Left ventricle myocardium inferior (tissue), 1 donor: ENCODE data around the gene CACNA1C. TPM values are rescaled to one million over a fixed set of nuclear protein-coding genes. Genes with fewer than 3 reads are reported as not detected.
A peak's percentile ranks its signal among the peaks of the same experiment; 100 is the strongest.

Source experiments
- DNase-seq: peaks from one replicate; pipeline ENCODE4 v3.0.0-alpha.2; 2020
- H3K27ac ChIP-seq: fragments of 200-600 bp; replicated peaks from 2 replicates; pipeline ENCODE4 v1.8.0; 2021
- H3K27me3 ChIP-seq: fragments of 200-600 bp; 2 replicates; pipeline ENCODE4 v1.8.0; 2021; ENCODE audit warnings: low read depth
- H3K36me3 ChIP-seq: fragments of 200-600 bp; 2 replicates; pipeline ENCODE4 v1.8.0; 2021
- H3K4me1 ChIP-seq: fragments of 200-600 bp; 2 replicates; pipeline ENCODE4 v1.8.0; 2021
- H3K4me3 ChIP-seq: fragments of 200-600 bp; 2 replicates; pipeline ENCODE4 v1.8.0; 2021; ENCODE audit warnings: mild to moderate bottlenecking, moderate library complexity
- H3K9me3 ChIP-seq: fragments of 200-600 bp; replicated peaks from 2 replicates; pipeline ENCODE4 v1.8.0; 2021
- intact Hi-C: fragments of 100-400 bp; cut with micrococcal nuclease; formaldehyde crosslinking; loops from one replicate; pipeline ENCODE4 v1.11.0; 2022
- total RNA-seq: library from RNA; stranded (reverse); fragmentation: NEBNext Ultra II Directional; extraction: Animal tissue kit (Norgen Biotek cat#: 25700); gene quantifications from one replicate; pipeline ENCODE4 v1.2.1, GENCODE V29; 2021
- TF ChIP-seq, protein P1 (sequence below): fragments of 200-600 bp; IDR thresholded peaks from 2 replicates; pipeline ENCODE4 v1.8.0; 2021; ENCODE audit warnings: antibody characterized with exemption, mild to moderate bottlenecking, borderline replicate concordance
- donor health status: DM: no; HTN: yes; CAD: no; lungs with severe emphysema.

The CACNA1C gene
- total RNA-seq, 1 donor from 2014 or later: 137 TPM

DNA sequence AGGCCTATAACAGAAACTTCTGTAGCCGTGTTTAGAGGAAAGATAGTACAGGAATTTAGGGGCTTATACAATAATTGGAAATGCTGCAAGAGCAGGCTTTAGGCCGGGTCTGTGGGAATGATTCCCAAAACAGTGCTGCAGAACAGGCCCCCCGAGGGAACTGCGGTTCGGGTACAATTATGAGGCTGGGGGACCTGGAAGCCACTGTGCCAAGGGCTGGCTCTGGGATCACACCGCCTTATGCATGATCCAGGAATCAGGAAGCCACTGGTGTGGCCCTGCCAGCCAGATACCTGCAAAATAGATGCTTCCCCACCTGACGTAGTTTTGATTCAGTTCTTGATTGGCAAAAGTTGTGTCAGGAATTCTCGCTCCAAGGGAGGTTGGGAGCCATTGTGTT is 55.4 kb downstream of the CACNA1C start:
- Histone ChIP-seq H3K36me3 (no peaks in the 10 kb centered on the region), H3K4me1 (peaks cover 70% of the 10 kb centered on the region), H3K9me3 (no peaks in the 10 kb centered on the region), H3K27me3 (no peaks in the 10 kb centered on the region), H3K27ac (peak overlapping the region; percentile 88), H3K4me3 (no peak overlapping the region)
- TF ChIP-seq, protein P1, sequence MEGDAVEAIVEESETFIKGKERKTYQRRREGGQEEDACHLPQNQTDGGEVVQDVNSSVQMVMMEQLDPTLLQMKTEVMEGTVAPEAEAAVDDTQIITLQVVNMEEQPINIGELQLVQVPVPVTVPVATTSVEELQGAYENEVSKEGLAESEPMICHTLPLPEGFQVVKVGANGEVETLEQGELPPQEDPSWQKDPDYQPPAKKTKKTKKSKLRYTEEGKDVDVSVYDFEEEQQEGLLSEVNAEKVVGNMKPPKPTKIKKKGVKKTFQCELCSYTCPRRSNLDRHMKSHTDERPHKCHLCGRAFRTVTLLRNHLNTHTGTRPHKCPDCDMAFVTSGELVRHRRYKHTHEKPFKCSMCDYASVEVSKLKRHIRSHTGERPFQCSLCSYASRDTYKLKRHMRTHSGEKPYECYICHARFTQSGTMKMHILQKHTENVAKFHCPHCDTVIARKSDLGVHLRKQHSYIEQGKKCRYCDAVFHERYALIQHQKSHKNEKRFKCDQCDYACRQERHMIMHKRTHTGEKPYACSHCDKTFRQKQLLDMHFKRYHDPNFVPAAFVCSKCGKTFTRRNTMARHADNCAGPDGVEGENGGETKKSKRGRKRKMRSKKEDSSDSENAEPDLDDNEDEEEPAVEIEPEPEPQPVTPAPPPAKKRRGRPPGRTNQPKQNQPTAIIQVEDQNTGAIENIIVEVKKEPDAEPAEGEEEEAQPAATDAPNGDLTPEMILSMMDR: no peak
- intact Hi-C loops: no loop called here
- no peak for DNase-seq

DNA sequence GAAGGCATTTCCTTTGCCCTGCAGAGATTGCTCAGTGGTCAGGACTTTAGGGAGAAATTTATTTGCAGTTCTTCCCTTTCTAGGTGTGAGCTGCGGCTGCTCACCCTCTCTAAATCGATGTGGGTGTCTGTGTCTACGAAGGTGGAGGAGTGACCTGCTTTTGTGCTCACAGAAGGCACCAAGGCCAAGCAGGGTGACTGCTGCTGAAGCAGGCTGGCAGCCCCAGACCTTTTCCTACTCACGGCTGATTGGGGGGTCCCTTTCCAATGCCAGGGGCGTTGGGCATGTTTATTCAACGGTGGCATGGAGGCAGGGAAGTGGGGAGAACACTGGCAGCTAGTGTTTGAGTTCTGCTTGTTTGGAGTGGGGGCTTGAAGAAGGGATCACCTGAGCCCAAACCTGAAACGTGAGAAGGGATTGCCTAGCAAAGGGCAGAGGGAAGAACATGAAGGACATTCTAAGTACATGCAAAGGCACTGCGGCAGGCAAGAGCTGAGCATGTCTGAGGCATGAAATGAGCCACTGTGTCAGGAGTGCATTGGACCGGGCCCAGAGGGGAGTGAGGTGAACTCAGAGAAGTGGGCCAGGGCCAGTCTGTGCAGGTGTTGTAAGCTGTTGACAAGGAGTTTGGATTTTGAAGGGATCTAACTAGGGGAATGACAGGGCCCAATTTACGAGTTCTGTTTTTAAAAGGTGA is 56.3 kb downstream of the CACNA1C start:
- peak overlapping the region; percentile 88 for H3K27ac ChIP-seq
- H3K27me3 ChIP-seq: no peaks in the 10 kb centered on the region
- DNase-seq: no peak
- TF ChIP-seq, protein P1: no peak
- no peaks in the 10 kb centered on the region for H3K9me3 ChIP-seq
- H3K36me3 ChIP-seq: no peaks in the 10 kb centered on the region
- H3K4me1 ChIP-seq: peaks cover 77% of the 10 kb centered on the region
- no peak overlapping the region for H3K4me3 ChIP-seq
- intact Hi-C loops: no loop called here

DNA sequence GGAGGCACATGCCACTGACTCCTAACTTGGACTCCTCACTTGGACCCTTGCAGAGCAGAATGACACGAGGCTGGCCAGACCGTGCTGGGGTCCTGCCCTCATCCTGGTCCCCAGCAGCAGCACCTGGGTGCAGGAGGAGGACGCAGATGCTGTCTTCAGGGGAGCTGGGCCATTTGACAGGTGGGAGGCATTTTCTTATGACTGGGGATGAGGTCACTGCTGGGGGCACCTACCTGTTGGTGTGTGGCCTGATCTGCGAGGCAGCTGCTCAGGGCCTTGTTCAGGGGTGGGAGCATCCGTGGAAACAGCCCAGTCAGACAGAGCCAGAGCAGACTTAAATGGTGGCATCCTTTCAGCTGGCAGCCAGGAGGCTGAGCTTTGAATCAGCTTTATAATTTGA is 57.3 kb downstream of the CACNA1C start:
- intact Hi-C loops: no loop called here
- Histone ChIP-seq H3K27ac (peak overlapping the region; percentile 88), H3K9me3 (no peaks in the 10 kb centered on the region), H3K4me1 (peaks cover 80% of the 10 kb centered on the region), H3K36me3 (peaks cover 3% of the 10 kb centered on the region), H3K4me3 (no peak overlapping the region), H3K27me3 (no peaks in the 10 kb centered on the region)
- TF ChIP-seq, protein P1: no peak
- no peak for DNase-seq

DNA sequence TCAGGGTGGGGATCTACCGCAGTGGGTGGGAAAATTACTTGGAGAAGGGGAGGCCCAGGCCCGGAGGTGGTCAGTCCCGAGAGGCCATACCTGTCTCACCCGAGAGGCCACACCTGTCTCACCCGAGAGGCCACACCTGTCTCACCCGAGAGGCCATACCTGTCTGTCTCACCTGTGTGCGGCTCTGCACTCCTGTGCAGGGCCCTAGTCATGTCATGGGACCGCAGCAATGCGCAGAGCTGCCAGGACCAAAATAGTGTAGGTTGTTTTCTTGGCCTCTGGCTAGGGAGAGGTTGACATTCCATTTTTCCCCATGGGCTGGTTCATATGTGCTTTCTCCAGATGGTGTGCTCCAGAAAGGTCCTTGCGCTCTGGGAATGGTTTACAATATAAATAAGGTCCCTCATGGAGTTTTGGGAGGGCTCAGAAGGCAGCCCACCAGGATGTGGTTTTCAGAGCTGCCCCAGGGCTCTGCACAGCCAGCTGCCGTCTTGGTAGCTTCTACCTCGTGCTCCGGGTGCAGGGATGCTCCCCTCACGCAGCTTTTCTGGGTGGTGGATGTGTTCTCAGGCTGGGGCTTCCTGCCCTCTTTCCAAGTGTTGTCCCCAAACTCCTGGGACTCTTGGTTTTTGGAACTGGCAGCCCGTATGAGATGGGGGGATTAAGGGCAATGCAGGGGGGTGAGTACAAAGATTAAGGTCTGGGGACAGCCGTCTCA is 58.2 kb downstream of the CACNA1C start:
- DNase-seq: no peak
- Histone ChIP-seq H3K4me1 (peaks cover 84% of the 10 kb centered on the region), H3K27ac (peak overlapping the region; percentile 88), H3K9me3 (no peaks in the 10 kb centered on the region), H3K27me3 (no peaks in the 10 kb centered on the region), H3K4me3 (peak overlapping the region; percentile 14), H3K36me3 (peaks cover 12% of the 10 kb centered on the region)
- TF ChIP-seq, protein P1: no peak
- intact Hi-C loops: no loop called here

DNA sequence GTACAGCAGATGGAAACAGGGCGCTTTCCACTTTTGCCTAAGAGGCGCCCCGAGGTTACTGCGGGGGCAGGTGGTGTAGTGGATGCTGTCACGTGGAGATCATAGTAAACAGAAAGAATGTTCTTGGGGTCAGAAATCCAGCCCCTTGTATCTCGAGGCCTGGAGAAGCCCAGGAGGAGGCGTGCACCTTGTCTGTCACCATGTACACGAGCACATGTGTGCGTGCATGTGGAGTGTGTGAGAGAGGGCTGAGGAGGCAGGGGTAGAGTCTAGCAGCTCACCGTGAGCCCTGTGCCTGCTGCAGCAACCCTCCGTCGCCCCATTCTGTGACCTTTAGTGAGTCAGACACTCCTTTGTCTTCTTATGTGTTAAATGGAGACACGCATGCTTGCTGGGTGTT is 59.0 kb downstream of the CACNA1C start:
- TF ChIP-seq, protein P1: no peak
- Histone ChIP-seq H3K27me3 (no peaks in the 10 kb centered on the region), H3K4me1 (peaks cover 93% of the 10 kb centered on the region), H3K27ac (peak overlapping the region; percentile 88), H3K4me3 (peak overlapping the region; percentile 14), H3K9me3 (no peaks in the 10 kb centered on the region), H3K36me3 (peaks cover 12% of the 10 kb centered on the region)
- no peak for DNase-seq
- intact Hi-C loops: no loop called here
